Myometrial cell (primary cell): ENCODE measurements around the gene CHRNB2. TPM values are rescaled to one million over a fixed set of nuclear protein-coding genes. Genes with fewer than 3 reads are reported as not detected.

Source experiments
- total RNA-seq: library from RNA; depleted of rRNA; stranded (reverse); fragments of >200 nt; gene quantifications from 2 replicates; pipeline ENCODE4 v1.2.3, GENCODE V29; 2015

Gene CHRNB2, protein sequence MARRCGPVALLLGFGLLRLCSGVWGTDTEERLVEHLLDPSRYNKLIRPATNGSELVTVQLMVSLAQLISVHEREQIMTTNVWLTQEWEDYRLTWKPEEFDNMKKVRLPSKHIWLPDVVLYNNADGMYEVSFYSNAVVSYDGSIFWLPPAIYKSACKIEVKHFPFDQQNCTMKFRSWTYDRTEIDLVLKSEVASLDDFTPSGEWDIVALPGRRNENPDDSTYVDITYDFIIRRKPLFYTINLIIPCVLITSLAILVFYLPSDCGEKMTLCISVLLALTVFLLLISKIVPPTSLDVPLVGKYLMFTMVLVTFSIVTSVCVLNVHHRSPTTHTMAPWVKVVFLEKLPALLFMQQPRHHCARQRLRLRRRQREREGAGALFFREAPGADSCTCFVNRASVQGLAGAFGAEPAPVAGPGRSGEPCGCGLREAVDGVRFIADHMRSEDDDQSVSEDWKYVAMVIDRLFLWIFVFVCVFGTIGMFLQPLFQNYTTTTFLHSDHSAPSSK
- 0.35 TPM in 1 of 2 replicates, not detected in the other for total RNA-seq

DNA sequence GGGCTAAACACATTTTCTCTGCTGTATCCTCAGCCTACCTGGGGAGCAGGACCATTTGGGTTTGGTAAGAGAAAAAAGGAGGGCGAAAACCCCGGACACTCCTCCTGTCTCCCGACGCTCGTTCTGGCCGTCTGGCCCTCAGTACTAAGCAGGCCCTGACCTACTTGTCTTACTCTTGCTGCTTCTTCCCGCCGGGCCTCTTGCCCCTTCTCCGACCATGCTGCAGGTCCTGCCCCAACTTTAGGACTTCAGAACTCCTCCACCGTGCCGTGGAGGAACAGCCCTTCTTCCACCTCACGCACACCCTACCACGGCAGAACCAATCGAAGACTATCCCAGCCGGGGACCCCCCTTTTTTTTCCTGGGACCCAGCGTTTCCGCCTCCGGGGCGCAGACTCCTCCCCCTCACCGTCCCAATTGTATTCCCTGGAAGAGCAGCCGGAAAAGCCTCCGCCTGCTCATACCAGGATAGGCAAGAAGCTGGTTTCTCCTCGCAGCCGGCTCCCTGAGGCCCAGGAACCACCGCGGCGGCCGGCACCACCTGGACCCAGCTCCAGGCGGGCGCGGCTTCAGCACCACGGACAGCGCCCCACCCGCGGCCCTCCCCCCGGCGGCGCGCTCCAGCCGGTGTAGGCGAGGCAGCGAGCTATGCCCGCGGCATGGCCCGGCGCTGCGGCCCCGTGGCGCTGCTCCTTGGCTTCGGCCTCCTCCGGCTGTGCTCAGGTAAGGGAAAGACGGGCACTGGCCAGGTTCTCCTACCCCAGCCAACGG is at the start of gene CHRNB2:
CHRNB2 (plus strand) TSS at position 393 of the 771 bp plus-strand sequence; CDS start at position 660, 267 bp downstream.

DNA sequence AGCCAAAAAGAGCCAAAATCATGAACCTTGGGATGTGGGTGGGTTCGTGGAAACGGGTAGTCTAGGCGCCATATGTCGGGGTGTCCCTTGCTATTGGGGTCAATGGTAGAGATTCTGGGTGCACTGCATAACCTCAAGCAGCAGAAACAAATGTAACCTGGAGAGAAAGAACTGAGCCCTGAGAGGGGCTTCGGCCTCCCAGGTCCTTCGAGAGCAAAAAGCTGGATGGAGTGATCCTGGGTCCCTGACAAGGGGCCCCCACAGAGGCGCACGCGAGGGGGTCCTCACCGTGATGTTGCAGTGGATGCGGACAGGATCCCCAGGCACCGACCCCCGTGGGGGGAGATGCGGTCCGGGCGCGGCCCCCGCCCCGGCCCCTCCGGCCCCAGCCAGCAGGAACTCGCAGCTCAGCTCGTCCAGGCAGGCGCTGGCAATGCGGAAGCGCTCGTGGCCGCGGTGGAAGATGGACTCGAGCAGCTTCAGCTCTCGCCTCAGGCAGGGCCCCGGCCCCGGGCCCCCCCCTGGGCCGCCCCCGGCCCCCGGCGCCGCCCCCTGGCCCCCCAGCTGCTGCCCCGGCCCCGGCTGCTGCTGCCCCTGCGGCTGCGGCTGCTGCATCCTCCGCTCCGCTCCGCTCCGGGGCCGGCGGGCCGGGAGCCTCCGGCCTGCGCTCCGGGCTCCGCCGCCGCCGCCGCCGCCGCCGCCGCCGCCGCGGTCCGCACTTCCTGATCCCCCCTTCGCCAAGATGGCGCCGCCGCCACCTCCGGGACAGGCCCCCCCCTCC is 9.4 kb upstream of the CHRNB2 start, which contains the start of gene UBE2Q1:
UBE2Q1 (minus strand) TSS at position 724 of the 781 bp plus-strand sequence; CDS start at position 615, 109 bp downstream.

DNA sequence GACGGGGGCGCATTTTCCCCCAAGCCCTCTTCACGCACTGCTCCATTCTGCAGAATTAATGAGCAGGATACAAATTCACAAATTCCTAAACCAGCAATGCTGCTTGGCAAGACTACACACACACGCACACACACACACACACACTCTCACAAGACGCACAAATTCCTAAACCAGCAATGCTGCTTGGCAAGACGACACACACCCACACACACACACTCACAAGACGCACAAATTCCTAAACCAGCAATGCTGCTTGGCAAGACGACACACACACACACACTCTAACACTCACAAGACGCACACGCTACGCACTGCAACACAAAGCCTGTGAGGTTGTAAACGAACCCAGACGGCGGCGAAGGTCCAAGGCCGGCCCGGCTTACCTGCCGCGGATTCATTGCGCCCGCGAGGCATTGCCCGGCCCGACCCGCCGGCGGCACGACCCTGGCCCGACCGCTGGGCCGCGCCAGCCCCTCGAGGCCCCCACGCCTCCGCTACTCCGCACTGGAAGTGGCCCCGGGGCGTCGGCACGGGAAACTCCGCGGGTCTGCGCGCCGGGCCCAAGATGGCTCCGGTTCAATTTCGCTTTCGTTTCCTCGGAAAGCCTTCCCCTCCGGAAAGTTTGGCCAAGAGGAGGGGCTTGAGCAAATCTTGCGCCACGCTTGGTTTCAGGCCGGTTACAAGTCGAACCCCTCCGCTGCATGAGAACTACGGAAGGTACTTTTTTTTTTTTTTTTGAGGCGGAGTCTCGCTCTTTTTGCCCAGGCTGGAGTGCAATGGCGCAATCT is 40.2 kb downstream of the CHRNB2 start, which contains the start of gene ADAR:
ADAR (minus strand) TSS at position 578 of the 788 bp plus-strand sequence; CDS start at position 398, 180 bp downstream.

Other genes with a start within 250 kb of the CHRNB2 start
- gene AQP10, start 246.7 kb upstream of the CHRNB2 start, total RNA-seq = not detected in 2 replicates
- 73.7 and 77.8 TPM in 2 replicates for gene ATP8B2, start 242.3 kb upstream of the CHRNB2 start, total RNA-seq
- gene IL6R, start 162.4 kb upstream of the CHRNB2 start, total RNA-seq = 0.58 and 4.4 TPM in 2 replicates
- gene TDRD10, start 65.6 kb upstream of the CHRNB2 start, total RNA-seq = not detected in 2 replicates
- gene SHE, start 65.4 kb upstream of the CHRNB2 start, total RNA-seq = not detected in 2 replicates
- 25.9 and 26.1 TPM in 2 replicates for gene UBE2Q1, start 9.1 kb upstream of the CHRNB2 start, total RNA-seq
- 58.5 and 75.1 TPM in 2 replicates for gene ADAR, start 40.4 kb downstream of the CHRNB2 start, total RNA-seq